ENCODE measurements around the gene ALMS1. TPM values are rescaled to one million over a fixed set of nuclear protein-coding genes. Genes with fewer than 3 reads are reported as not detected.

Gene ALMS1
- total and polyA plus RNA-seq, 9 of the 15 experiments (the other 6 are each of a cell fraction or from before 2014, with no cell fraction given), result 1.4 to 26.3 (median 13.6) TPM

DNA sequence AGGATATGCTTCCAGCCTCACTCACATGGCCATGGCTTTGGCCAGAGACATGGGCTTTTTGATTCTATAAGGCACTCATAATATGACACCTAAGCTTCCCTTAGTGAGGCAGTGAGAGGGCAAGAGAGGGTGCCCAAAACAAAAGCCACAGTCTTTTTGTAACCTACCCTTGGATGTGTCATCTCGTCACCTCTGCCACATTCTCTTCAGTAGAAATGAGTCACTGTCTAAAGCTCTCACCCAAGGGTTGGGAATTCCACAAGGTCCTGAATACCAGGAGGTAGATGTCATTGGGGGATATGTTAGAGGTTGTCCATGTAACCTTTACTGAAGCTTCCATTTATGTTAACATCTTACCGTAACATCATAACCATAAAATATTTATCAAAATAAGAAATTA lies 108.4 kb downstream of the ALMS1 start:
- POLR2A ChIA-PET, result no interaction called here
- in situ Hi-C loops (cut with MboI) (no loop called here), intact Hi-C loops (cut with micrococcal nuclease) (no loop called here)
- Histone ChIP-seq H3K27ac (ENCODE audit: extremely low read depth, low read depth, low read length) (no peak overlapping the region), H3K27me3 (ENCODE audit: control insufficient read depth in 2 of 2, insufficient read depth in 2 of 2, low read length in 2 of 2) (no peaks in the 10 kb centered on the region), H3K9me3 (replicated peaks; ENCODE audit: control insufficient read depth, insufficient read depth, low read depth, low read length) (no peaks in the 10 kb centered on the region), H3K4me3 (no peak overlapping the region), H3K4me1 (replicated peaks in 1 of 2; ENCODE audit: control insufficient read depth in 2 of 2, insufficient read depth in 2 of 2, low read length in 2 of 2) (no peaks in the 10 kb centered on the region), H2AFZ (ENCODE audit: low read depth, low read length) (no peak overlapping the region), H3K9me1 (ENCODE audit: control insufficient read depth, insufficient read depth, low read length) (no peaks in the 10 kb centered on the region), H3K36me3 (ENCODE audit: control insufficient read depth, insufficient read depth, low read length) (peaks cover 5% of the 10 kb centered on the region; the same call in 1 of the 3 replicates), H3K9ac (ENCODE audit: insufficient read depth in 1 of 2, low read depth in 2 of 2, low read length in 2 of 2) (no peak overlapping the region), H4K20me1 (replicated peaks; ENCODE audit: control insufficient read depth, insufficient read depth, low read length) (no peaks in the 10 kb centered on the region), H3K4me2 (ENCODE audit: insufficient read depth, low read length) (no peak overlapping the region), H3K79me2 (ENCODE audit: control insufficient read depth, insufficient read depth, low read length) (no peaks in the 10 kb centered on the region)
- no peak for ATAC-seq
- TF ChIP-seq ATF7 (IDR thresholded peaks at IDR 0.05) (no peak), ZNF436 (CRISPR knock-in tag; IDR thresholded peaks at IDR 0.05) (no peak)
- TF ChIP-seq, protein P1, sequence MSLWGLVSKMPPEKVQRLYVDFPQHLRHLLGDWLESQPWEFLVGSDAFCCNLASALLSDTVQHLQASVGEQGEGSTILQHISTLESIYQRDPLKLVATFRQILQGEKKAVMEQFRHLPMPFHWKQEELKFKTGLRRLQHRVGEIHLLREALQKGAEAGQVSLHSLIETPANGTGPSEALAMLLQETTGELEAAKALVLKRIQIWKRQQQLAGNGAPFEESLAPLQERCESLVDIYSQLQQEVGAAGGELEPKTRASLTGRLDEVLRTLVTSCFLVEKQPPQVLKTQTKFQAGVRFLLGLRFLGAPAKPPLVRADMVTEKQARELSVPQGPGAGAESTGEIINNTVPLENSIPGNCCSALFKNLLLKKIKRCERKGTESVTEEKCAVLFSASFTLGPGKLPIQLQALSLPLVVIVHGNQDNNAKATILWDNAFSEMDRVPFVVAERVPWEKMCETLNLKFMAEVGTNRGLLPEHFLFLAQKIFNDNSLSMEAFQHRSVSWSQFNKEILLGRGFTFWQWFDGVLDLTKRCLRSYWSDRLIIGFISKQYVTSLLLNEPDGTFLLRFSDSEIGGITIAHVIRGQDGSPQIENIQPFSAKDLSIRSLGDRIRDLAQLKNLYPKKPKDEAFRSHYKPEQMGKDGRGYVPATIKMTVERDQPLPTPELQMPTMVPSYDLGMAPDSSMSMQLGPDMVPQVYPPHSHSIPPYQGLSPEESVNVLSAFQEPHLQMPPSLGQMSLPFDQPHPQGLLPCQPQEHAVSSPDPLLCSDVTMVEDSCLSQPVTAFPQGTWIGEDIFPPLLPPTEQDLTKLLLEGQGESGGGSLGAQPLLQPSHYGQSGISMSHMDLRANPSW (CRISPR knock-in tag; IDR thresholded peaks at IDR 0.05), result no peak
- TF ChIP-seq, protein P2, sequence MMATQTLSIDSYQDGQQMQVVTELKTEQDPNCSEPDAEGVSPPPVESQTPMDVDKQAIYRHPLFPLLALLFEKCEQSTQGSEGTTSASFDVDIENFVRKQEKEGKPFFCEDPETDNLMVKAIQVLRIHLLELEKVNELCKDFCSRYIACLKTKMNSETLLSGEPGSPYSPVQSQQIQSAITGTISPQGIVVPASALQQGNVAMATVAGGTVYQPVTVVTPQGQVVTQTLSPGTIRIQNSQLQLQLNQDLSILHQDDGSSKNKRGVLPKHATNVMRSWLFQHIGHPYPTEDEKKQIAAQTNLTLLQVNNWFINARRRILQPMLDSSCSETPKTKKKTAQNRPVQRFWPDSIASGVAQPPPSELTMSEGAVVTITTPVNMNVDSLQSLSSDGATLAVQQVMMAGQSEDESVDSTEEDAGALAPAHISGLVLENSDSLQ (IDR thresholded peaks at IDR 0.05), result no peak
- no peak for FAIRE-seq
- CTCF ChIA-PET (ENCODE audit: low intra/inter-chr PET ratio), result no interaction called here
- no peak for DNase-seq (ENCODE audit: extremely low read depth in 1 of 4, low spot score in 3 of 4)
- 64% methylated on average over 2 of the region's 2 CpGs for WGBS (ENCODE audit: insufficient coverage, low coverage, missing lambda C conversion rate)
- BruUV-seq (replicated peaks), result no TSS peak

Data from K562 (cell line).